SU-DHL-6 (cell line): ENCODE measurements around the gene UBQLNL.

Experiments used
- CTCF ChIP-seq: fragments of 200-600 bp; sonication (generic); IDR thresholded peaks from one replicate; pipeline ENCODE4 v1.5.1; 2017; ENCODE audit warnings: antibody characterized with exemption, mild to moderate bottlenecking, low read length, moderate library complexity; ENCODE audit not compliant: insufficient read depth, poor library complexity, severe bottlenecking
- EZH2phosphoT487 ChIP-seq: fragments of 200-600 bp; sonication (generic), shearing (Covaris generic); conservative IDR thresholded peaks from 2 replicates; pipeline ENCODE4 v1.6.1; 2018; ENCODE audit warnings: mild to moderate bottlenecking, antibody characterized with exemption, low read length, moderate library complexity, mixed read lengths

DNA sequence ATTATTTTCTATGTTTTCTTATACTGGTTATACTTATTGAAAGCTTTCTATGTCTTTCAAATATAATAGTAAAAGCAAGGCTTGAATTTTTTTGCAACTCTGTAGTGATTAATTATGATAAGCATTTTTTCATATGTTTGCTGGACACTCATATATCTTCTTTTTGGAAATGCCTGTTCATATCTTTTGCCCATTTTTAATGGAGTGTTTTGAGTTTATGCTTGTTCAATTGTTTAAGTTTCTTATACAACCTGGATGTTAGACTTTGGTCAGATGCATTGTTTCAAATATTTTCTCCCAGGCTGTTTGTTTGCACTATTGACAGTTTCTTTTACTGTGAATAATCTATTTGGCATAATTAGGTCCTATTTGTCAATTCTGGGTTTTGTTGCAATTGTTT, 20.0 kb upstream of the UBQLNL start:
- no peak for TF ChIP-seq CTCF
- TF ChIP-seq EZH2phosphoT487 = no peak
